ENCODE measurements around the gene POU2F2.

GRCh38 chr19:42092350-42092749 lies 39.9 kb downstream of the POU2F2 start:
- TF ChIP-seq CTCF (IDR thresholded peaks at IDR 0.05; ENCODE audit: insufficient read depth, low read length, poor library complexity, severe bottlenecking) = peak; percentile 36
- TF ChIP-seq EZH2phosphoT487 (conservative IDR thresholded peaks at IDR 0.05; ENCODE audit: low read length) = no peak
